GM18909 (cell line): Measurements from ENCODE around the gene ALDH3A1.

Experiments used
- ATAC-seq: cut with Tn5 transposase; IDR thresholded peaks from one replicate; pipeline ENCODE4 v1.9.1; 2021; ENCODE audit warnings: mild to moderate bottlenecking; ENCODE audit not compliant: unreplicated experiment, poor library complexity

Gene ALDH3A1

GRCh38 chr17:19743101-19744100 is 4.7 kb downstream of the ALDH3A1 start:
- no peak for ATAC-seq

GRCh38 chr17:19742495-19742894 is 5.6 kb downstream of the ALDH3A1 start:
- ATAC-seq, result no peak

- no peak for ATAC-seq
Observed at GRCh38 chr17:19741832-19742457, 6.2 kb downstream of the ALDH3A1 start.

GRCh38 chr17:19740933-19741332 is 7.2 kb downstream of the ALDH3A1 start:
- no peak for ATAC-seq

- ATAC-seq, result no peak
Observed at GRCh38 chr17:19739241-19740201, 8.6 kb downstream of the ALDH3A1 start.

- ATAC-seq, result no peak
Observed at GRCh38 chr17:19738757-19739156, 9.3 kb downstream of the ALDH3A1 start.

GRCh38 chr17:19738073-19738449 is 10.0 kb downstream of the ALDH3A1 start:
- ATAC-seq, result no peak

GRCh38 chr17:19737305-19738072 is 10.6 kb downstream of the ALDH3A1 start:
- no peak for ATAC-seq

- ATAC-seq, result no peak
Observed at GRCh38 chr17:19736071-19736470, 12.0 kb downstream of the ALDH3A1 start.

- ATAC-seq, result no peak
Observed at GRCh38 chr17:19733953-19734526, 14.1 kb downstream of the ALDH3A1 start.

GRCh38 chr17:19731626-19732025 is 16.5 kb downstream of the ALDH3A1 start:
- ATAC-seq, result no peak

- no peak for ATAC-seq
Observed at GRCh38 chr17:19730843-19731242, 17.3 kb downstream of the ALDH3A1 start.

- no peak for ATAC-seq
Observed at GRCh38 chr17:19729900-19730299, 18.2 kb downstream of the ALDH3A1 start.

GRCh38 chr17:19728084-19728495 is 20.0 kb downstream of the ALDH3A1 start:
- ATAC-seq, result no peak

GRCh38 chr17:19727501-19728078 is 20.5 kb downstream of the ALDH3A1 start:
- no peak for ATAC-seq

GRCh38 chr17:19726631-19727376 is 21.3 kb downstream of the ALDH3A1 start:
- ATAC-seq, result no peak

- ATAC-seq, result no peak
Observed at GRCh38 chr17:19725486-19725885, 22.6 kb downstream of the ALDH3A1 start.
